ENCODE measurements around the gene ZNF778.

The ZNF778 gene

GRCh38 chr16:89170346-89171215, 46.9 kb upstream of the ZNF778 start:
- DNase-seq (ENCODE audit: low read depth in 1 of 2, low spot score in 1 of 2), result no peak
- TF ChIP-seq, protein P1, sequence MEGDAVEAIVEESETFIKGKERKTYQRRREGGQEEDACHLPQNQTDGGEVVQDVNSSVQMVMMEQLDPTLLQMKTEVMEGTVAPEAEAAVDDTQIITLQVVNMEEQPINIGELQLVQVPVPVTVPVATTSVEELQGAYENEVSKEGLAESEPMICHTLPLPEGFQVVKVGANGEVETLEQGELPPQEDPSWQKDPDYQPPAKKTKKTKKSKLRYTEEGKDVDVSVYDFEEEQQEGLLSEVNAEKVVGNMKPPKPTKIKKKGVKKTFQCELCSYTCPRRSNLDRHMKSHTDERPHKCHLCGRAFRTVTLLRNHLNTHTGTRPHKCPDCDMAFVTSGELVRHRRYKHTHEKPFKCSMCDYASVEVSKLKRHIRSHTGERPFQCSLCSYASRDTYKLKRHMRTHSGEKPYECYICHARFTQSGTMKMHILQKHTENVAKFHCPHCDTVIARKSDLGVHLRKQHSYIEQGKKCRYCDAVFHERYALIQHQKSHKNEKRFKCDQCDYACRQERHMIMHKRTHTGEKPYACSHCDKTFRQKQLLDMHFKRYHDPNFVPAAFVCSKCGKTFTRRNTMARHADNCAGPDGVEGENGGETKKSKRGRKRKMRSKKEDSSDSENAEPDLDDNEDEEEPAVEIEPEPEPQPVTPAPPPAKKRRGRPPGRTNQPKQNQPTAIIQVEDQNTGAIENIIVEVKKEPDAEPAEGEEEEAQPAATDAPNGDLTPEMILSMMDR (IDR thresholded peaks at IDR 0.05; ENCODE audit: insufficient read depth, low read length), result no peak
- TF ChIP-seq SPI1 (IDR thresholded peaks at IDR 0.05; ENCODE audit: borderline replicate concordance, low read depth) (no peak), REST (IDR thresholded peaks at IDR 0.05; ENCODE audit: insufficient replicate concordance, low read depth) (no peak), GABPA (IDR thresholded peaks at IDR 0.05; ENCODE audit: low read depth) (no peak), POLR2AphosphoS5 (IDR thresholded peaks at IDR 0.05; ENCODE audit: low read depth) (no peak)
- Histone ChIP-seq H3K27ac (replicated peaks) (no peak overlapping the region), H3K4me3 (replicated peaks; ENCODE audit: insufficient read depth, low read length) (peak overlapping the region; percentile 15), H3K27me3 (ENCODE audit: insufficient read depth, poor library complexity, severe bottlenecking) (no peaks in the 10 kb centered on the region)

DNA sequence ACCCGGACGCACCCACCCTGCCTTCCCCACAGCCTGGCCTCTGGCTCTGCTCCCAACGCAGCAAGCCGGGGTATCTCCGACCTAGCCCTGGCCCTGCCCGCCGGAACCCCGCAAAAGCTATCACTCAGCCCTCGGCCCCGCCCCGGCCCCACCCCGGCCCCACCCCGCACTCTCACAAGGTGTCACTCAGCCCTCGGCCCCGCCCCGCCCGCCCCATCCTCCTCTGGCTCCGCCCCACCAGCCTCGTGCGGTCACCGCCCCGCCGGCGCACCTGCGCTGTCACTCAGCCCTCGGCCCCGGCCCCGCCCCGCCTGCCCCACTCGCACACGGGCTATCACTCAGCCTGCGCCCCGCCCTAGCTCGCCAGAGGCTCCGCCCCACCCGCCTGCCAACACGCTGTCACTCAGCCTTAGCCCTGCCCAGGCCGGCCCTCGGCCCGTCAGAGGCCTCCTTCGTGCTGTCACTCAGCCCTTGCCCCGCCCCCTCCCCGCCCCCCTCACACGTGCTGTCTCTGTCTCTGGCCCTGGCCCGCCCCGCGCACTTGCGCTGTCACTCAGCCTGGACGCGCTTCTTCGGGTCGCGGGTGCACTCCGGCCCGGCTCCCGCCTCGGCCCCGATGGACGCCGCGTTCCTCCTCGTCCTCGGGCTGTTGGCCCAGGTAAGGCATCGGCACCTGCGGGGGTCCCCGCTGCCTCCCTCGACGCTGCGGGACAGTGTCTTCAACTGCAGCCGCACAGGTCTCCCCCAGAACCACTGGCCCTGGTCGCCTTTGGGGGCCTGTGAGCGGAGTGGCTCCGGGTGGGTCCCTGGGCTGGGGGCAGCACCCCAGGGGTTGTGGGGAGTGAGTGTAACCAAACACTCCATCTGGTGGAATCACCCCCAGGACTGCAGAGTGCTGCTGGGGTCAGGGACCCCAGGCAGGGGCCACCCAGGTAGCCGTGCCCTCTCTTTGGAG, 46.0 kb upstream of the ZNF778 start, which contains the start of gene CDH15:
Gene CDH15, plus strand, starts transcription at position 533 of the 955 bp plus-strand sequence. Its CDS starts 84 bp downstream, at position 617.
- H3K27ac ChIP-seq (replicated peaks), result no peak within 1 kb of the TSS
- peak; percentile 78 to 86 for DNase-seq (ENCODE audit: low read depth in 1 of 2, low spot score in 1 of 2)
- no peak for TF ChIP-seq SPI1 (IDR thresholded peaks at IDR 0.05; ENCODE audit: borderline replicate concordance, low read depth)
- no peak for TF ChIP-seq POLR2AphosphoS5 (IDR thresholded peaks at IDR 0.05; ENCODE audit: low read depth)
- no peak for TF ChIP-seq REST (IDR thresholded peaks at IDR 0.05; ENCODE audit: insufficient replicate concordance, low read depth)
- TF ChIP-seq GABPA (IDR thresholded peaks at IDR 0.05; ENCODE audit: low read depth), result no peak
- TF ChIP-seq, protein P1 (IDR thresholded peaks at IDR 0.05; ENCODE audit: insufficient read depth, low read length), result no peak
- H3K4me3 ChIP-seq (replicated peaks; ENCODE audit: insufficient read depth, low read length), result peak within 1 kb of the TSS; percentile 15
- H3K27me3 ChIP-seq (ENCODE audit: insufficient read depth, poor library complexity, severe bottlenecking), result no peaks in the 10 kb centered on the region

- H3K27ac ChIP-seq (replicated peaks), result no peak overlapping the region
- no peak for DNase-seq (ENCODE audit: low read depth in 1 of 2, low spot score in 1 of 2)
- no peak overlapping the region for H3K4me3 ChIP-seq (replicated peaks; ENCODE audit: insufficient read depth, low read length)
- H3K27me3 ChIP-seq (ENCODE audit: insufficient read depth, poor library complexity, severe bottlenecking), result no peaks in the 10 kb centered on the region
- no peak for TF ChIP-seq REST (IDR thresholded peaks at IDR 0.05; ENCODE audit: insufficient replicate concordance, low read depth)
- TF ChIP-seq SPI1 (IDR thresholded peaks at IDR 0.05; ENCODE audit: borderline replicate concordance, low read depth), result no peak
- no peak for TF ChIP-seq GABPA (IDR thresholded peaks at IDR 0.05; ENCODE audit: low read depth)
- TF ChIP-seq POLR2AphosphoS5 (IDR thresholded peaks at IDR 0.05; ENCODE audit: low read depth), result no peak
- TF ChIP-seq, protein P1 (IDR thresholded peaks at IDR 0.05; ENCODE audit: insufficient read depth, low read length), result no peak
Measured at GRCh38 chr16:89172171-89172527, 45.4 kb upstream of the ZNF778 start.

Measured in HL-60 (cell line).